GM12892 (cell line): Measurements from ENCODE around the gene SH2B3.
A peak's percentile ranks its signal among the peaks of the same experiment; 100 is the strongest.
"Not testable (repeated sequence)": the region's sequence is repeated elsewhere in the genome, so short reads cannot be mapped to it uniquely, and the experiment has no call there.

Source experiments
- DNase-seq: peaks from one replicate; pipeline ENCODE4 v3.0.0; 2011; ENCODE audit not compliant: insufficient read length
- FAIRE-seq: peaks from 2 replicates; lab custom pipeline; 2011; peaks lifted over from hg19 to GRCh38; lab: Jason Lieb, UNC
- POLR2A ChIP-seq: IDR thresholded peaks from 2 replicates; pipeline ENCODE4 v1.6.1; 2011; ENCODE audit warnings: low read depth, low read length, control low read depth
- POLR2AphosphoS5 ChIP-seq: IDR thresholded peaks from 2 replicates; pipeline ENCODE4 v1.6.1; 2011; ENCODE audit warnings: low read depth, low read length, control low read depth
- TAF1 ChIP-seq: IDR thresholded peaks from 2 replicates; pipeline ENCODE4 v1.6.1; 2011; ENCODE audit warnings: low read depth, mild to moderate bottlenecking, control low read depth, low read length, borderline replicate concordance

Gene SH2B3

DNA sequence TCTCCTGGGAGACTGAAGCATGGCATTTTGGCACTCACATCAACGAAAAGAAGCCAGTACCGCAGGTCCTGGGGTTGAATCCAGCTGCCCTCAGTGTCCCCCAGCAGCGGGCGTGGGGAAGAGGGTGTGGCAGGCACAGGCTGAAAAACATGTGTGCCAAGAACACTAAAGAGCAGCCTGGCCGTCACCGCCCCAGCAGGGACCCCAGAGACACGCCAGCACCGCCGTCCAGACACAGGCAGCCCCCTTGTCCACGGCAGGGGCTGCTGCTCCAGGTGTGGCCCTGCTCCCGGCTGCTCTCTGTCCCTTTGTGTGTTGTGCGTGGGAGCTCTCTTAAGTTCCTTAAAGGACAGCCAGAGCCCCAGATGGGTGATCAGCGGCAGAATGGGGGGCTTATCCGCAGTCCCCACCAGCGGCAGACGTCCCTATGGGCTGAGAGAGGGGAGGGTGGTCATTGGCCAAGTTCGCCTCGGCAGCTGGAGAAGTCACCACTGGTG is 37.4 kb upstream of the SH2B3 start:
- no peak for FAIRE-seq
- DNase-seq = no peak
- TF ChIP-seq POLR2AphosphoS5 (no peak), POLR2A (no peak), TAF1 (no peak)

GRCh38 chr12:111368788-111369495 is 36.8 kb upstream of the SH2B3 start, which contains the start of gene PHETA1:
PHETA1 (minus strand) TSS chr12:111369095; CDS start chr12:111363427, 5,668 bp downstream.
- TF ChIP-seq POLR2A (no peak; the same call in 1 of the 2 replicates), POLR2AphosphoS5 (no peak), TAF1 (no peak)
- DNase-seq = peak; percentile 92
- FAIRE-seq = peak; percentile 83

DNA sequence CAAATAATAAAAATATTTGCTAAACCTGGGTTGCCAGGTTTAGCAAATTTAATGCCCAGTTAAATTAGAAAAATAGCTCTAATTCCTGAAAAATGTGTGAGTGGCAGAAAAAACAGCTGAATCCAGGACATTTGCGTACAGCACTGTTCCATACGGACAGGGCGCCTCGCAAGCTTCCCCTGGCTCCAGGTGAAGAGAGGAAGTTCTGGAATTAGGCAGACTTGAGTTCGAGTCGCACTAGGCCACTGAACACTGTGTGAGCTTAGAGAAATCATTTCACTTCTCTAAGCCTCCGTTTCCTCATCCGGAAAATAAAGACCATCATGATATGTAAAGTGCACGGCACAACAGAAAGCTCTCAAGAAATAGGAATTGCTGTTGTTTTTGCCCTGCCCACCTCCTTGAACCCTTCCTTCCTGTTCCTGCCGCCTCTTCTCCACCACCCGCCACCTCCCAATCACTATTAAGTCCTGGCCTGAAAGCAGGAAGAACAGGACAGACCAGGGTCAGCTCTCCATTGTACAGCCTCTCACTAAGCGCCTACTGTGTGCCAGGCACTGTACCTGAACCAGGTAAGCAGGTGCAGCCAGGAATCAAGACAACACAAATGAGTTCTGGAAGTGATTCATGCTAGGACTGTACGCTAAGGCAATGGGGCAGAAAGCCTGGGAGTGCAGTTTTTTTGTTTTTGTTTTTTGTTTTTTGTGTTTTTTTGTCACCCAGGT is 36.1 kb upstream of the SH2B3 start:
- TF ChIP-seq POLR2AphosphoS5 (no peak), POLR2A (no peak), TAF1 (no peak)
- DNase-seq = no peak
- no peak for FAIRE-seq

GRCh38 chr12:111373231-111373630 is 32.5 kb upstream of the SH2B3 start:
- not testable (repeated sequence) for DNase-seq, FAIRE-seq

- FAIRE-seq (no peak), DNase-seq (no peak)
- no peak for TF ChIP-seq TAF1
- TF ChIP-seq POLR2AphosphoS5 = no peak
- no peak for TF ChIP-seq POLR2A
Measured at GRCh38 chr12:111377440-111377839, 28.3 kb upstream of the SH2B3 start.

- DNase-seq = no peak
- FAIRE-seq = no peak
- TF ChIP-seq POLR2AphosphoS5 = no peak
- no peak for TF ChIP-seq TAF1
- TF ChIP-seq POLR2A = no peak
Measured at GRCh38 chr12:111379942-111380554, 25.7 kb upstream of the SH2B3 start.

- FAIRE-seq (no peak), DNase-seq (no peak)
- no peak for TF ChIP-seq TAF1
- TF ChIP-seq POLR2AphosphoS5 = no peak
- no peak for TF ChIP-seq POLR2A
Measured at GRCh38 chr12:111384596-111384995, 21.1 kb upstream of the SH2B3 start.

DNA sequence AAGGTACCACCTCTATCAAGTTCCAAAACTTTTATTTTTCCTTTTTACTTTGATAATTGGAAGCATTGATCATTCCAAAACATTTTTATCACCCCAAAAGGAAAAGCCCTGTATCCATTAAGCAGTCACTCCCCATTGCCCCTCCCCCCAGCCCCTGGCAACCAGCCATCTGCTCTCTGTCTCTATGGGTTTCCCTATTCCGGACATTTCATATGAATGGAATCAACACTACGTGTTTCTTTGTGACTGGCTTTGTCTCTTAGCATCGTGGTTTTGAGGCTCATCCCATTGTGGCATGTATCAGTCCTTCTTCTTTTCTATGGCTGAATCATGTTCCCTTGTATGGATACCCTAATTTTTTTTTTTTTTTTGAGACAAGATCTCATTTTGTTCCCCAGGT is 18.8 kb upstream of the SH2B3 start:
- DNase-seq (no peak), FAIRE-seq (peak; percentile 51)

DNA sequence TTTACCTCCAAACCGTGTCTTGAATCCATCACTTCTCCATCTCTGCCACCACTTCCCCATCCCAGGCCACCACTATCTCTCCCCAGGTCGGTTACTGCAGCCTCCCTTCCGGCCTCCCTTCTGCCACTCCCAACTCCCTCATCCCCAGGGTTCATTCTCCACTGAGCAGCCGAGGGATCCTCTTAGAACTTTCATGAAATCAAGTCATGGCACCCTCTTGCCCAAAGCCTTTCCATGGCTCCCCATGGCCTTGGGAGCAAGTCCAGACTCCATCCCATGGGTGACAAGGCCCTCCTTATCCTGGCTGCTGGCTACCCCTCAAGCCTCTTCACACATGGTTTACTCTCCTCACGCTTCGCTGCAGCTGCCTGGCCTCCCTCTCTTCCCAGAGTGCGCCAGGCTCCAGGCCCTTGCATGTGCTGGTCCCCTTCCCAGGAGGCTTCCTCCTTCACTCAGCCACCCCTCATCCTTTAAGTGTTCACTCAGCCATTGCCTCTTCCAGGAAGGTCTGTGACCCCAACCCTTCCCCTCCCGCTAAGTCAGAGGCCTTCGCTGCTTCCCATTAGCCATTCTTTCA is 17.9 kb upstream of the SH2B3 start:
- TF ChIP-seq POLR2A (no peak), POLR2AphosphoS5 (no peak), TAF1 (no peak)
- FAIRE-seq = no peak
- DNase-seq = no peak

More for the DNA sequence above, 18.8 kb upstream of the SH2B3 start:
- TF ChIP-seq POLR2AphosphoS5 = no peak
- no peak for TF ChIP-seq TAF1

DNA sequence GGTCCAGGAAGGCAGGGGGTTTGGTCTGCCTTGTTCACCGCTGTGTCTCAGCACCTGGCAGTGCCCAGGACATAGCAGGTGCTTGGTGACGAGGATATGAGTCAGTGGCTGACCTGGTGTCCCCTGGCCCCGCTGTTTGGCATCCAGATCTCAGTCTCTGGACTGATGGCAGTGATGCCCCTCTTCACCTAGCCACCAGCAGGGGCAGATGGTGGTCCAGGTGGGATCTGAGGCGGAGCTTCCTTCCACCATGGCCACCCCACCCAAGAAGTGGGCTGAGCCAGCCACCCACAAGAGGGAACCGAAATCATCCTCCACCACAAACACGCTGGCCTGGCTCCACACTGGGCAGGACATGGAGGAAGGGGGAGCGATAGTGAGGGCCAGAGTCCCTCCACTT is 16.1 kb upstream of the SH2B3 start:
- TF ChIP-seq POLR2A (no peak), POLR2AphosphoS5 (no peak), TAF1 (no peak)
- no peak for FAIRE-seq

GRCh38 chr12:111390910-111391309 is 14.8 kb upstream of the SH2B3 start:
- DNase-seq = no peak
- FAIRE-seq = no peak
- TF ChIP-seq POLR2AphosphoS5 = no peak
- no peak for TF ChIP-seq TAF1
- TF ChIP-seq POLR2A = no peak

More for the DNA sequence above, 16.1 kb upstream of the SH2B3 start:
- DNase-seq = no peak
